H1 (cell line): ENCODE measurements around the gene SRRM3. TPM values are rescaled to one million over a fixed set of nuclear protein-coding genes. Genes with fewer than 3 reads are reported as not detected.

Experiments
- CTCF ChIA-PET: fragments of 300-600 bp; sonication (Branson Sonifier 250); formaldehyde crosslinking; loops from one replicate; lab custom pipeline; 2021; ENCODE audit not compliant: partially characterized antibody; lab: Charles Lee
- POLR2A ChIA-PET: fragments of 300-600 bp; sonication (Branson Sonifier 250); formaldehyde crosslinking; loops from one replicate; lab custom pipeline; 2021; ENCODE audit warnings: inconsistent platforms; ENCODE audit not compliant: partially characterized antibody; lab: Charles Lee
- DNase-seq, 2 experiments: peaks; one replicate each; pipeline versions ENCODE4 v3.0.0 to v3.0.0-alpha.2; 2010 to 2022; ENCODE audit warnings: low spot score in 2 of 2, low read depth in 1 of 2, mixed read lengths in 1 of 2
- FAIRE-seq: peaks from 2 replicates; lab custom pipeline; 2011; peaks lifted over from hg19 to GRCh38; lab: Jason Lieb, UNC
- H2AFZ ChIP-seq: 2 replicates; pipeline ENCODE4 v1.8.1; 2012; ENCODE audit warnings: low read length, inconsistent platforms
- H2AK5ac ChIP-seq: 2 replicates; pipeline ENCODE4 v1.6.1; 2013; ENCODE audit warnings: low read depth, low read length
- H2BK120ac ChIP-seq: replicated peaks from 2 replicates; pipeline ENCODE3; 2013; ENCODE audit warnings: low read depth, low read length, inconsistent platforms
- H2BK12ac ChIP-seq: 2 replicates; pipeline ENCODE4 v1.6.1; 2013; ENCODE audit warnings: low read depth, low read length
- H2BK15ac ChIP-seq: 2 replicates; pipeline ENCODE4 v1.6.1; 2013; ENCODE audit warnings: low read length
- H2BK20ac ChIP-seq: 2 replicates; pipeline ENCODE4 v1.6.1; 2013; ENCODE audit warnings: low read length
- H2BK5ac ChIP-seq: 2 replicates; pipeline ENCODE4 v1.6.1; 2013; ENCODE audit warnings: low read depth, low read length
- H3K14ac ChIP-seq: 2 replicates; pipeline ENCODE4 v1.6.1; 2013; ENCODE audit warnings: inconsistent platforms; ENCODE audit not compliant: insufficient read length
- H3K18ac ChIP-seq: 2 replicates; pipeline ENCODE4 v1.6.1; 2013; ENCODE audit warnings: low read length; ENCODE audit errors: extremely low read depth
- H3K23ac ChIP-seq: 2 replicates; pipeline ENCODE4 v1.6.1; 2013; ENCODE audit warnings: inconsistent platforms; ENCODE audit not compliant: insufficient read length
- H3K23me2 ChIP-seq: 2 replicates; pipeline ENCODE4 v1.6.1; 2013; ENCODE audit warnings: low read depth, low read length
- H3K27ac ChIP-seq: 2 replicates; pipeline ENCODE4 v1.6.1; 2011; ENCODE audit warnings: low read depth, low read length, inconsistent platforms
- H3K27me3 ChIP-seq, 4 experiments: replicated peaks in 1 of 4; 1 replicate in 1 of 4; 2 replicates in 3 of 4; pipeline versions ENCODE4 v1.6.1 to v1.8.1; 2011 to 2013; ENCODE audit warnings: low read length in 3 of 4, mild to moderate bottlenecking in 3 of 4, inconsistent platforms in 2 of 4, mixed read lengths in 2 of 4, moderate library complexity in 1 of 4; ENCODE audit not compliant: control insufficient read depth in 3 of 4, insufficient read depth in 3 of 4; ENCODE audit errors: extremely low read depth in 1 of 4
- H3K36me3 ChIP-seq, 4 experiments: 2 replicates each; pipeline versions ENCODE4 v1.6.1 to v1.8.1; 2011 to 2013; ENCODE audit warnings: mild to moderate bottlenecking in 4 of 4, low read length in 3 of 4, moderate library complexity in 2 of 4, control low read depth in 1 of 4, inconsistent platforms in 1 of 4; ENCODE audit not compliant: insufficient read depth in 4 of 4, control insufficient read depth in 2 of 4
- H3K4ac ChIP-seq: replicated peaks from 2 replicates; pipeline ENCODE3; 2013; ENCODE audit warnings: low read length, low read depth, mixed read lengths, inconsistent platforms; ENCODE audit not compliant: insufficient read length
- H3K4me1 ChIP-seq, 4 experiments: replicated peaks in 1 of 4; 1 replicate in 1 of 4; 2 replicates in 3 of 4; pipeline versions ENCODE4 v1.6.1 to v1.8.1; 2011 to 2013; ENCODE audit warnings: low read length in 3 of 4, inconsistent platforms in 2 of 4, mixed read lengths in 1 of 4; ENCODE audit not compliant: insufficient read depth in 4 of 4, control insufficient read depth in 3 of 4
- H3K4me2 ChIP-seq, 2 experiments: 2 replicates each; pipeline versions ENCODE4 v1.6.1 to v1.8.1; 2011 to 2013; ENCODE audit warnings: low read depth in 2 of 2, low read length in 2 of 2, control low read depth in 1 of 2, inconsistent platforms in 1 of 2, mild to moderate bottlenecking in 1 of 2; ENCODE audit not compliant: insufficient read depth in 1 of 2
- H3K4me3 ChIP-seq, 4 experiments: fragments of 200-600, 300-600 bp in 1 of 4; sonication (generic), shearing (Covaris generic), sonication (Bioruptor Twin) in 1 of 4; 2 replicates each; pipeline versions ENCODE4 v1.5.1 to v1.8.1; 2011 to 2016; ENCODE audit warnings: low read length in 4 of 4, low read depth in 3 of 4, control low read depth in 2 of 4, inconsistent platforms in 2 of 4, mild to moderate bottlenecking in 2 of 4, mixed read lengths in 1 of 4, moderate library complexity in 1 of 4; ENCODE audit not compliant: insufficient read depth in 2 of 4; ENCODE audit errors: extremely low read depth in 1 of 4
- H3K56ac ChIP-seq: replicated peaks from 2 replicates; pipeline ENCODE3; 2013; ENCODE audit warnings: low read depth, mild to moderate bottlenecking, mixed read lengths, low read length, inconsistent platforms; ENCODE audit not compliant: insufficient read length
- H3K79me1 ChIP-seq: 2 replicates; pipeline ENCODE4 v1.6.1; 2013; ENCODE audit warnings: low read depth, low read length, control low read depth
- H3K79me2 ChIP-seq, 2 experiments: 2 replicates each; pipeline versions ENCODE4 v1.6.1 to v1.8.1; 2012 to 2013; ENCODE audit warnings: low read length in 2 of 2, mild to moderate bottlenecking in 2 of 2, inconsistent platforms in 1 of 2; ENCODE audit not compliant: insufficient read depth in 2 of 2, control insufficient read depth in 1 of 2
- H3K9ac ChIP-seq, 4 experiments: replicated peaks in 1 of 4; 1 replicate in 1 of 4; 2 replicates in 3 of 4; pipeline versions ENCODE4 v1.6.1 to v1.8.1; 2011 to 2013; ENCODE audit warnings: low read depth in 3 of 4, low read length in 3 of 4, control low read depth in 2 of 4, mild to moderate bottlenecking in 2 of 4, moderate library complexity in 2 of 4, inconsistent platforms in 1 of 4; ENCODE audit errors: extremely low read depth in 1 of 4
- H3K9me3 ChIP-seq, 2 experiments: 2 replicates each; pipeline versions ENCODE4 v1.6.1 to v1.8.1; 2012 to 2013; ENCODE audit warnings: mild to moderate bottlenecking in 2 of 2, moderate library complexity in 2 of 2, control low read depth in 1 of 2, inconsistent platforms in 1 of 2, low read depth in 1 of 2, low read length in 1 of 2, mixed read lengths in 1 of 2; ENCODE audit not compliant: insufficient read depth in 2 of 2
- H4K20me1 ChIP-seq, 2 experiments: replicated peaks in 1 of 2; 2 replicates each; pipeline versions ENCODE3 to v1.8.1; 2011 to 2013; ENCODE audit warnings: inconsistent platforms in 2 of 2, low read length in 2 of 2, mild to moderate bottlenecking in 1 of 2; ENCODE audit not compliant: insufficient read depth in 2 of 2, control insufficient read depth in 1 of 2
- H4K5ac ChIP-seq: 2 replicates; pipeline ENCODE4 v1.6.1; 2013; ENCODE audit warnings: low read length, low read depth, mixed read lengths, inconsistent platforms; ENCODE audit not compliant: insufficient read length
- H4K8ac ChIP-seq: 2 replicates; pipeline ENCODE4 v1.8.0; 2013; ENCODE audit warnings: mild to moderate bottlenecking, moderate library complexity, low read length, inconsistent platforms; ENCODE audit not compliant: insufficient read depth; ENCODE audit errors: extremely low read depth
- H4K91ac ChIP-seq: replicated peaks from 2 replicates; pipeline ENCODE3; 2013; ENCODE audit warnings: low read length, mixed read lengths, inconsistent platforms; ENCODE audit not compliant: insufficient read length
- CHD2 ChIP-seq: IDR thresholded peaks from 2 replicates; pipeline ENCODE4 v1.6.1; 2012; ENCODE audit warnings: low read length, improper control_type of control experiment
- CREB1 ChIP-seq: IDR thresholded peaks from 2 replicates; pipeline ENCODE4 v1.6.1; 2012; ENCODE audit warnings: inconsistent platforms
- HDAC6 ChIP-seq: IDR thresholded peaks from one replicate; pipeline ENCODE4 v1.7.1; 2012; ENCODE audit warnings: low read depth, mild to moderate bottlenecking, inconsistent platforms, low read length, moderate library complexity
- JUN ChIP-seq: IDR thresholded peaks from 2 replicates; pipeline ENCODE4 v1.6.1; 2011; ENCODE audit warnings: low read depth, mild to moderate bottlenecking, improper control_type of control experiment, low read length
- MAX ChIP-seq: IDR thresholded peaks from 2 replicates; pipeline ENCODE4 v1.6.1; 2012; ENCODE audit warnings: inconsistent platforms
- POLR2AphosphoS5 ChIP-seq: IDR thresholded peaks from 2 replicates; pipeline ENCODE4 v1.6.1; 2011; ENCODE audit warnings: low read depth, low read length
- SIX5 ChIP-seq: IDR thresholded peaks from 2 replicates; pipeline ENCODE4 v1.6.1; 2011; ENCODE audit warnings: mild to moderate bottlenecking, low read depth, low read length
- SP1 ChIP-seq: IDR thresholded peaks from 2 replicates; pipeline ENCODE4 v1.6.1; 2011; ENCODE audit warnings: low read depth, low read length
- SP2 ChIP-seq: IDR thresholded peaks from 2 replicates; pipeline ENCODE4 v1.6.1; 2012; ENCODE audit warnings: mild to moderate bottlenecking, low read length, inconsistent platforms
- TCF12 ChIP-seq: IDR thresholded peaks from 2 replicates; pipeline ENCODE4 v1.6.1; 2011; ENCODE audit warnings: low read depth, mild to moderate bottlenecking, low read length
- TEAD4 ChIP-seq: IDR thresholded peaks from 2 replicates; pipeline ENCODE4 v1.6.1; 2012; ENCODE audit warnings: low read depth, low read length, inconsistent platforms, mixed read lengths
- USF2 ChIP-seq: IDR thresholded peaks from 2 replicates; pipeline ENCODE4 v1.6.1; 2011; ENCODE audit warnings: low read length, improper control_type of control experiment
- ZNF274 ChIP-seq: IDR thresholded peaks from 2 replicates; pipeline ENCODE4 v1.7.0; 2012; ENCODE audit warnings: low read length, borderline replicate concordance; ENCODE audit errors: extremely low read depth
- WGBS, 2 experiments: shearing (Covaris generic) in 1 of 2; methylation state at CpG; one replicate each; pipeline versions ENCODE4 v1.1.6 to v1.1.7; 2013 to 2015; ENCODE audit warnings: low lambda C conversion rate in 2 of 2, mixed read lengths in 2 of 2, inconsistent platforms in 1 of 2, low coverage in 1 of 2, missing lambda C conversion rate in 1 of 2; ENCODE audit not compliant: insufficient replicate concordance in 2 of 2, insufficient coverage in 1 of 2, insufficient read length in 1 of 2; ENCODE audit errors: extremely low coverage in 1 of 2, missing lambda C conversion rate in 1 of 2; 5-methylcytosine and 5-hydroxymethylcytosine counted together
- polyA plus RNA-seq, 7 experiments: library from polyadenylated mRNA; depleted of rRNA in 3 of 7; stranded (reverse) in 5 of 7; unstranded in 2 of 7; fragments of >200 nt in 5 of 7; fragments of 200-250 nt in 2 of 7; gene quantifications; 1 replicate in 5 of 7; 2 replicates in 1 of 7; 4 replicates in 1 of 7; pipeline versions ENCODE4 v1.2.1 to v1.2.3, GENCODE V29; 2011 to 2013; ENCODE audit warnings: missing spikeins in 2 of 7, mixed read lengths in 2 of 7
- total RNA-seq: library from RNA; stranded (reverse); fragmentation: NEBNext Ultra II Directional; extraction: Animal tissue kit (Norgen Biotek cat#: 25700); gene quantifications from 2 replicates; pipeline ENCODE4 v1.2.1, GENCODE V29; 2021

SRRM3 gene
- total and polyA plus RNA-seq, 2 of the 8 experiments (the other 6 are each of a cell fraction or from before 2014, with no cell fraction given) = 10.4 to 17.4 TPM

- no peaks in the 10 kb centered on the region for H3K79me1 ChIP-seq
- H3K4me1 ChIP-seq = peaks cover 0 to 7% (median 4%) of the 10 kb centered on the region in 4 experiments; a peak in 5 of 7 replicates
- 0 out of 4 replicates have a peak, but pooled peaks cover 0 to 5% of the 10 kb centered on the region in 2 experiments for H3K9me3 ChIP-seq
- ChIA-PET POLR2A (interaction anchor here (1.3 to 2.0 kb wide), 3 partner anchors 28 to 90 kb away, joined by 3 to 7 read pairs (median 6); no protein-coding TSS in a partner anchor), CTCF (interaction anchor here (1.3 to 17.7 kb wide), 7 partner anchors 10 to 122 kb away, joined by 4 to 155 read pairs (median 7); partner anchors contain the start of gene SRRM3)
- no peak overlapping the region for H3K4me3 ChIP-seq
- no peak overlapping the region for H4K8ac ChIP-seq
- H3K23me2 ChIP-seq = no peaks in the 10 kb centered on the region
- H3K4me2 ChIP-seq = no peak overlapping the region; a peak in 1 of 4 replicates
- DNase-seq = peak; percentile 34 to 71
- H3K23ac ChIP-seq = no peak overlapping the region
- H3K4ac ChIP-seq = no peak overlapping the region
- H3K9ac ChIP-seq = no peak overlapping the region
- no peak overlapping the region for H2BK120ac ChIP-seq
- H4K20me1 ChIP-seq = no peaks in the 10 kb centered on the region
- 28% methylated on average over 3 of the region's 3 CpGs; no CpG with 5 or more reads in 1 of the 2 experiments for WGBS, 2 experiments
- peak; percentile 100 for FAIRE-seq
- H2BK5ac ChIP-seq = no peak overlapping the region
- H3K36me3 ChIP-seq = no peaks in the 10 kb centered on the region
- no peak overlapping the region for H3K18ac ChIP-seq
- no peak overlapping the region for H2AFZ ChIP-seq
- H2BK20ac ChIP-seq = 0 out of 2 replicates have a peak overlapping the region, but pooled peaks have one; percentile 90
- no peaks in the 10 kb centered on the region for H3K27me3 ChIP-seq
- no peak overlapping the region for H3K56ac ChIP-seq
- no peak overlapping the region for H4K91ac ChIP-seq
- no peak overlapping the region for H3K27ac ChIP-seq
- peak overlapping the region; percentile 64; the same call in 1 of the 2 replicates for H2BK12ac ChIP-seq
- peak overlapping the region; percentile 55; the same call in 1 of the 2 replicates for H2BK15ac ChIP-seq
- no peaks in the 10 kb centered on the region for H3K79me2 ChIP-seq
- H2AK5ac ChIP-seq = 0 out of 2 replicates have a peak overlapping the region, but pooled peaks have one; percentile 67
- H4K5ac ChIP-seq = peak overlapping the region; percentile 25
- no peak overlapping the region for H3K14ac ChIP-seq
- peak; percentile 45; the same call in 1 of the 2 replicates for TF ChIP-seq POLR2AphosphoS5
- TF ChIP-seq USF2 = peak; percentile 89
- TF ChIP-seq SIX5 = peak; percentile 87
- no peak for TF ChIP-seq HDAC6
- TF ChIP-seq TCF12 = 0 out of 2 replicates have a peak, but pooled peaks have one; percentile 14
- TF ChIP-seq CREB1 = peak; percentile 55; the same call in 1 of the 2 replicates
- TF ChIP-seq ZNF274 = no peak
- 0 out of 2 replicates have a peak, but pooled peaks have one; percentile 19 for TF ChIP-seq SP1
- peak; percentile 97 for TF ChIP-seq TEAD4
- TF ChIP-seq SP2 = no peak
- 0 out of 2 replicates have a peak, but pooled peaks have one; percentile 39 for TF ChIP-seq CHD2
- no peak for TF ChIP-seq JUN
- TF ChIP-seq MAX = no peak
Observed at GRCh38 chr7:76191783-76192240, 9.9 kb upstream of the SRRM3 start.
